DMS114 treated with DMSO at 0.1 percent for 48 hours (cell line): Measurements from ENCODE around the gene CDH22.

Source experiments
- DNase-seq: peaks from one replicate; lab custom pipeline; 2025; ENCODE audit not compliant: unreplicated experiment; lab: John Stamatoyannopoulos, UW

The CDH22 gene

GRCh38 chr20:46174469-46175126, 133.7 kb downstream of the CDH22 start:
- no peak for DNase-seq

GRCh38 chr20:46173652-46174468, 134.4 kb downstream of the CDH22 start:
- no peak for DNase-seq

DNA sequence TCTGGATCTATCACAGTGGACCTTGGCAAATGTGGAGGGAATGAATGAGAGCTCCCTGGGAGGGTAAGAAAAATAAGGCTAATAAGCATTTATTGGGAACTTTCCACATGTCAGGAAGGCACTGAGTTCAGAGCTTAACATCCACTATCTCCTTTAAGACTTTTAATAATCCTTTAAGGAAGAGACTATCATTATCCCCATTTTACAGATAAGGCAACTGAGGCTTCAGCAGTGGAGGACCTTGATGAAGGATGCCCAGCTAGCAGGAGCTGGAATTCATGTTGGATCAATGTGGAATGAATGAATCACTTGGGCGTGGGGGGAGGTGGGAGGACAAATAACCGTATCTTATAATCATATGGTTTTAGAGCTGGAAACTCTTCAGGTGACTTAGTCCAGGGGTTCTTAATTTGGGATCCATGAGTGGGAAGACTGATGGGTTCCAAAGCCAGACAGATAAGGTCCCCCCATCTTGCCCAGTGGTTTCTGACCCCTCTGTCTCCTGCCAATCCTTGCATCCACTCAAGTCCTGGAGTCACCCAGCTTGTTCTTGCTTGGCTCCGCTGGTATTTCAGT, 135.2 kb downstream of the CDH22 start:
- DNase-seq = no peak

GRCh38 chr20:46172455-46172854, 135.8 kb downstream of the CDH22 start:
- DNase-seq = no peak

- DNase-seq = no peak
Measured at GRCh38 chr20:46171909-46172308, 136.4 kb downstream of the CDH22 start.

GRCh38 chr20:46171476-46171875, 136.8 kb downstream of the CDH22 start:
- DNase-seq = no peak

- no peak for DNase-seq
Measured at GRCh38 chr20:46169245-46170171, 138.8 kb downstream of the CDH22 start.

DNA sequence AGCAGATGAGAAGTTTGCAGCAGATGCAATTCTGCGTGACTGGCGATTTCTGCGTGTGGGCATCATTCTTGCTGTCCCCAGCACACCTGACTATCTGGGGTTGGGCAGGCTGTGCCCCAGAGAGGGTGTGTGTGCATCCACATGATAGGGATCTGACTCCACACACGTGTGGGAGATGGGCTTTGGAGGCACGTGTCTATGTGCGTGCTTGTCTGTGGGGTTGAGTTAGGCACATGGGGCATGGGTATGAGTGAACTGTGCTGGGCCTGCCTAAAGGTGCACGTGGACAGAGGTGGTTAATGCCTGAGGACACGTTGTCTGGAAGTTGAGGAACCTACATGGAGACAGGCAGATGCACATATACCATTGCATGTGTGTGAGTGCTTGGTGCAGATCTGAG, 139.9 kb downstream of the CDH22 start:
- no peak for DNase-seq

- no peak for DNase-seq
Measured at GRCh38 chr20:46167080-46167479, 141.2 kb downstream of the CDH22 start.

GRCh38 chr20:46164254-46164653, 144.0 kb downstream of the CDH22 start:
- DNase-seq = no peak

- DNase-seq = no peak
Measured at GRCh38 chr20:46161921-46162320, 146.4 kb downstream of the CDH22 start.

DNA sequence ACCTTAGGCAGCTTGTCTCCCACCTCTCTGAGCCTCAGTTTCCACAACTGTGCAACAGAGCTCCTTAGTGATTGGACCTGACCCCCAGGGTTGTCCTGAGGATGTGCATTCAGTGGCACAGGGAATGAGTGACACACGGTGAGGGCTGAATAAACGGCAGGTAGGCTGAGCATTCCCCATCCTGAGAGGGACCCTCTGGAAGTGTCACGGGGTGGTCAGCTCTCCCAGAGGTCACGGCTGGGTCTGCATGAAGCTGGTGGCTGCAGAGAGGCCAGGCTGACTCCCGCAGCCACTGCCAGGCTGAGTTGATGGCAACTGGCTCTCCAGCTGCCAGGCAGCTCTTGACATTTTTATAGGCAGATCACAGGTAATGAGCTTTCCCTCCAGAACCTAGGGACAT, 147.6 kb downstream of the CDH22 start:
- no peak for DNase-seq

GRCh38 chr20:46159101-46159897, 149.0 kb downstream of the CDH22 start:
- no peak for DNase-seq

DNA sequence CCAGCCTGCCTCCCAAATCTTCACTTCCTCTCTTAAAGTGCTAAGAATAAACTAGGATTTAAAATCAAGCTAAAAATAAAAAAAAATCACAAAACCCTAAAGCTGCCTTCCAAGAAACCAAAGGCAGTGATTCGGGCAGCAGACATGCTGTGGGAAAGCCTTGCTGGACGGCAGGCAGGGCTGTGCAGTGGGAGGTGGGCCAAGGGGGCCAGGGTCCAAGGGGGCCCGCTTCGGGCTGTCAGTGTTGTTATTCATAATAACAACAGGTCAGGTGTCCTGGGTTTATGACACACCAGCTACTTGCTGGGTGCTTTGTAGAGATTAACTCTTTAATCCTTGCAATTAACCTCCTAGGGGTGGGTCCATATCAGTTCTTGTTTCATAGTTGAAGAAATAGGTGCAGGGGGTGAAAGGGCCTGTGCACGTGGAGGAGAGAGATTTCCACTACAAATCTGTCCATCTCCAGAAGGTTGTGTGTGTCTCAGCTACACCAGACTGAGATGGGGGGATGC, 149.8 kb downstream of the CDH22 start:
- DNase-seq = no peak

DNA sequence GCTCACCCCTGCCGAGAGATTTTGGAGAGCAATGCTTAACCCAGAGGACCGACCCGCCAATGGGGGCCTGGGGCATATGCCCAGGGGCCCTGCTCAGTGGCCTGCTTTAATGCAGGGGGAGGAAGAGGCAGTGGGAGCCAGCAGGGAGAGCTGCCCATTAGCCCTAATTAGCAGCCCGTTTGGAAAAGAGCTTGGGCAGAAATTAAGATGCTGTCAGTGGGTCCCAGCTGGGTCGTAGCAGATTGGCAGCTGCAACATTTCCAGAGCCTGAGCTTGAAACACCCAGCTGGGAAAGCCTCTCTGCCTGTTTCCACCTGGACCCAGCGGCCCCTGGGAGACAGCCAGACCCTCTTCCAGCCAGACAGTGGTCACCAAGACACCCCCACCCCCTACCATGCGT, 150.7 kb downstream of the CDH22 start:
- DNase-seq = no peak

- no peak for DNase-seq
Measured at GRCh38 chr20:46157076-46157592, 151.2 kb downstream of the CDH22 start.

- no peak for DNase-seq
Measured at GRCh38 chr20:46156065-46156464, 152.2 kb downstream of the CDH22 start.

DNA sequence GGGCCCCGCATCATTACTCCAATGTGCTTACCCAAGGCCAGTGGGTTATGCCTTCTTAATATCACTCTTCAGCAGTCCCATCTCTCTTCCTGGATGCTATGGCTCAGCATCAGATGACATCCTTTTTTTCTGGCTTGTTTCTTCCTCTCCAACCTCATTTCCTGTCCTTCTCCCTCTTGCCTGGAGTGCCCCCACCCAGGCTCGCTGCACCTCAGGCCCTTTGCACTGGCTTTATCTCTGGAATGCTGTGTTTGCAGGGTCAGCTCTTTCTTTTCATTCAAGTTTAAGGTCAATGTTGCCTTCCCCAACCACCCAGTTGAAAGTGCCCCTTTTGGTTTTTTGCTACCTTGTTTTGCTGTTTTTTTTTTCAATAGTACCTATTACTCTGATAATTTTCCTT, 153.5 kb downstream of the CDH22 start:
- DNase-seq = no peak

- DNase-seq = no peak
Measured at GRCh38 chr20:46154305-46154704, 154.0 kb downstream of the CDH22 start.
